Measurements from ENCODE around the gene PLXDC2. TPM values are rescaled to one million over a fixed set of nuclear protein-coding genes. Genes with fewer than 3 reads are reported as not detected.

PLXDC2 gene
- total RNA-seq, 6 donors from 2014 or later, result 39.0 to 129 (median 68.0) TPM

GRCh38 chr10:20170661-20171060 lies 354.4 kb downstream of the PLXDC2 start:
- Histone ChIP-seq H3K4me3 (no peak overlapping the region), H3K36me3 (no peaks in the 10 kb centered on the region), H3K4me1 (no peaks in the 10 kb centered on the region), H3K27ac (no peak overlapping the region), H3K27me3 (no peaks in the 10 kb centered on the region), H3K9me3 (no peaks in the 10 kb centered on the region)
- ATAC-seq (ENCODE audit: low FRiP score in 2 of 2), result no peak
- no peak for DNase-seq
- WGBS, 2 donors, result 91 to 94% methylated on average over 2 of the region's 2 CpGs
- TF ChIP-seq CTCF (IDR thresholded peaks at IDR 0.05) (no peak), EP300 (IDR thresholded peaks at IDR 0.05) (no peak), POLR2AphosphoS5 (IDR thresholded peaks at IDR 0.05) (no peak), POLR2A (IDR thresholded peaks at IDR 0.05) (no peak)

- 76 to 86% methylated on average over 3 of the region's 3 CpGs for WGBS, 2 donors
- TF ChIP-seq POLR2AphosphoS5 (IDR thresholded peaks at IDR 0.05) (no peak), CTCF (IDR thresholded peaks at IDR 0.05) (no peak), POLR2A (IDR thresholded peaks at IDR 0.05) (no peak), EP300 (IDR thresholded peaks at IDR 0.05) (no peak)
- Histone ChIP-seq H3K9me3 (no peaks in the 10 kb centered on the region), H3K27ac (no peak overlapping the region), H3K27me3 (no peaks in the 10 kb centered on the region), H3K4me3 (no peak overlapping the region), H3K36me3 (no peaks in the 10 kb centered on the region), H3K4me1 (no peaks in the 10 kb centered on the region)
- no peak for ATAC-seq (ENCODE audit: low FRiP score in 2 of 2)
- DNase-seq, result no peak
These were observed 356.8 kb downstream of the PLXDC2 start for GRCh38 chr10:20173046-20173445.

- no peaks in the 10 kb centered on the region for H3K36me3 ChIP-seq
- H3K4me3 ChIP-seq, result no peak overlapping the region
- no peak overlapping the region for H3K27ac ChIP-seq
- H3K27me3 ChIP-seq, result no peaks in the 10 kb centered on the region
- no peaks in the 10 kb centered on the region for H3K4me1 ChIP-seq
- DNase-seq, result no peak
- 54 to 73% methylated on average over 3 of the region's 3 CpGs for WGBS, 2 donors
- no peak for ATAC-seq (ENCODE audit: low FRiP score in 2 of 2)
- TF ChIP-seq POLR2AphosphoS5 (IDR thresholded peaks at IDR 0.05) (no peak), EP300 (IDR thresholded peaks at IDR 0.05) (no peak), POLR2A (IDR thresholded peaks at IDR 0.05) (no peak), CTCF (IDR thresholded peaks at IDR 0.05) (no peak)
- H3K9me3 ChIP-seq, result no peaks in the 10 kb centered on the region
These were observed 359.5 kb downstream of the PLXDC2 start for GRCh38 chr10:20175719-20176118.

- Histone ChIP-seq H3K4me3 (no peak overlapping the region), H3K9me3 (no peaks in the 10 kb centered on the region), H3K36me3 (no peaks in the 10 kb centered on the region), H3K27me3 (no peaks in the 10 kb centered on the region), H3K27ac (no peak overlapping the region), H3K4me1 (no peaks in the 10 kb centered on the region)
- DNase-seq (no peak), ATAC-seq (ENCODE audit: low FRiP score in 2 of 2) (no peak)
- 83 to 93% methylated on average over 1 of the region's 1 CpG for WGBS, 2 donors
- TF ChIP-seq POLR2AphosphoS5 (IDR thresholded peaks at IDR 0.05), result no peak
- no peak for TF ChIP-seq CTCF (IDR thresholded peaks at IDR 0.05)
- TF ChIP-seq POLR2A (IDR thresholded peaks at IDR 0.05), result no peak
- no peak for TF ChIP-seq EP300 (IDR thresholded peaks at IDR 0.05)
These were observed 364.5 kb downstream of the PLXDC2 start for GRCh38 chr10:20180766-20181165.

- H3K9me3 ChIP-seq, result no peaks in the 10 kb centered on the region
- no peak overlapping the region for H3K27ac ChIP-seq
- no peak overlapping the region for H3K4me3 ChIP-seq
- H3K4me1 ChIP-seq, result no peaks in the 10 kb centered on the region
- H3K36me3 ChIP-seq, result no peaks in the 10 kb centered on the region
- TF ChIP-seq EP300 (IDR thresholded peaks at IDR 0.05) (no peak), CTCF (IDR thresholded peaks at IDR 0.05) (no peak), POLR2AphosphoS5 (IDR thresholded peaks at IDR 0.05) (no peak), POLR2A (IDR thresholded peaks at IDR 0.05) (no peak)
- DNase-seq, result no peak
- WGBS, 2 donors, result 66 to 67% methylated on average over 5 of the region's 5 CpGs
- H3K27me3 ChIP-seq, result no peaks in the 10 kb centered on the region
- no peak for ATAC-seq (ENCODE audit: low FRiP score in 2 of 2)
These were observed 365.2 kb downstream of the PLXDC2 start for GRCh38 chr10:20181434-20181833.
